IMR-90 (cell line): Measurements from ENCODE around the gene FAM124A. TPM values are rescaled to one million over a fixed set of nuclear protein-coding genes. Genes with fewer than 3 reads are reported as not detected.

Source experiments
- ATAC-seq: fragments of 200-7000 bp; cut with Tn5 transposase; 2 replicates; pipeline ENCODE4 v1.9.1; 2020; ENCODE audit warnings: low read depth, mild to moderate bottlenecking, moderate library complexity
- BruUV-seq: library from RNA; stranded (reverse); fragments of 400-500 nt; replicated peaks from 2 replicates; lab custom pipeline; 2021; lab: Mats Ljungman, UMichigan
- CTCF ChIA-PET: fragments of 300-600 bp; formaldehyde crosslinking; extraction: SDS; loops from one replicate; lab custom pipeline; 2021; ENCODE audit warnings: antibody characterized with exemption; lab: Yijun Ruan, JAX
- POLR2A ChIA-PET: fragments of 300-600 bp; sonication (Branson Sonifier 250); formaldehyde crosslinking; loops from one replicate; lab custom pipeline; 2022; ENCODE audit warnings: antibody characterized with exemption; ENCODE audit not compliant: unreplicated experiment; lab: Charles Lee
- DNase-seq: peaks from one replicate; pipeline ENCODE4 v3.0.0; 2013
- H2AFZ ChIP-seq: replicated peaks from 2 replicates; pipeline ENCODE3; 2013; ENCODE audit warnings: low read length, mild to moderate bottlenecking; ENCODE audit not compliant: poor library complexity
- H2AK5ac ChIP-seq: 2 replicates; pipeline ENCODE4 v1.6.1; 2013; ENCODE audit warnings: low read depth, low read length, inconsistent platforms
- H2AK9ac ChIP-seq: replicated peaks from 2 replicates; pipeline ENCODE3; 2013; ENCODE audit warnings: mild to moderate bottlenecking, low read depth, low read length, moderate library complexity; ENCODE audit not compliant: poor library complexity
- H2BK120ac ChIP-seq: 2 replicates; pipeline ENCODE4 v1.6.1; 2013; ENCODE audit warnings: low read depth, low read length, inconsistent platforms
- H2BK15ac ChIP-seq: 3 replicates; pipeline ENCODE4 v1.6.1; 2013; ENCODE audit warnings: low read depth, low read length, inconsistent platforms
- H2BK20ac ChIP-seq: 2 replicates; pipeline ENCODE4 v1.6.1; 2013; ENCODE audit warnings: low read depth, mild to moderate bottlenecking, inconsistent platforms, low read length, moderate library complexity
- H2BK5ac ChIP-seq: 2 replicates; pipeline ENCODE4 v1.6.1; 2013; ENCODE audit warnings: mild to moderate bottlenecking, low read depth, low read length, inconsistent platforms; ENCODE audit not compliant: poor library complexity, severe bottlenecking
- H3K14ac ChIP-seq: replicated peaks from 2 replicates; pipeline ENCODE4 v1.6.1; 2013; ENCODE audit warnings: low read depth, low read length, inconsistent platforms
- H3K18ac ChIP-seq: 2 replicates; pipeline ENCODE4 v1.6.1; 2013; ENCODE audit warnings: low read depth, low read length, control low read depth
- H3K23ac ChIP-seq: 2 replicates; pipeline ENCODE4 v1.6.1; 2013; ENCODE audit warnings: low read depth, low read length, inconsistent platforms
- H3K27ac ChIP-seq: 2 replicates; pipeline ENCODE4 v1.5.1; 2013; ENCODE audit warnings: mild to moderate bottlenecking, control low read depth, low read length; ENCODE audit not compliant: insufficient read depth
- H3K27me3 ChIP-seq: 2 replicates; pipeline ENCODE4 v1.6.1; 2013; ENCODE audit warnings: low read length; ENCODE audit not compliant: control insufficient read depth, insufficient read depth
- H3K36me3 ChIP-seq: 2 replicates; pipeline ENCODE4 v1.6.1; 2013; ENCODE audit warnings: low read length, mixed read lengths; ENCODE audit not compliant: control insufficient read depth, insufficient read depth
- H3K4ac ChIP-seq: 2 replicates; pipeline ENCODE4 v1.6.1; 2013; ENCODE audit warnings: low read depth, low read length, inconsistent platforms
- H3K4me1 ChIP-seq: 2 replicates; pipeline ENCODE4 v1.6.1; 2013; ENCODE audit warnings: low read length, mixed read lengths; ENCODE audit not compliant: control insufficient read depth, insufficient read depth
- H3K4me2 ChIP-seq: 2 replicates; pipeline ENCODE4 v1.6.1; 2013; ENCODE audit warnings: low read depth, mild to moderate bottlenecking, control low read depth, low read length, moderate library complexity
- H3K4me3 ChIP-seq: 2 replicates; pipeline ENCODE4 v1.5.1; 2013; ENCODE audit warnings: low read depth, mild to moderate bottlenecking, control low read depth, low read length, moderate library complexity; ENCODE audit not compliant: insufficient read depth
- H3K56ac ChIP-seq: 2 replicates; pipeline ENCODE4 v1.6.1; 2013; ENCODE audit warnings: low read length, inconsistent platforms; ENCODE audit not compliant: insufficient read depth; ENCODE audit errors: extremely low read depth
- H3K79me1 ChIP-seq, 2 experiments: 2 replicates each; pipeline ENCODE4 v1.6.1; 2013; ENCODE audit warnings: low read length in 2 of 2, inconsistent platforms in 1 of 2, low read depth in 1 of 2
- H3K9ac ChIP-seq: 2 replicates; pipeline ENCODE4 v1.6.1; 2013; ENCODE audit warnings: low read depth, low read length, control low read depth
- H3K9me1 ChIP-seq: 2 replicates; pipeline ENCODE4 v1.6.1; 2013; ENCODE audit warnings: low read length, inconsistent platforms; ENCODE audit not compliant: insufficient read depth
- H3K9me3 ChIP-seq: 2 replicates; pipeline ENCODE4 v1.6.1; 2013; ENCODE audit warnings: low read length; ENCODE audit not compliant: control insufficient read depth, insufficient read depth
- H4K20me1 ChIP-seq: 2 replicates; pipeline ENCODE4 v1.6.1; 2013; ENCODE audit warnings: low read length, inconsistent platforms; ENCODE audit not compliant: insufficient read depth
- H4K5ac ChIP-seq: 2 replicates; pipeline ENCODE4 v1.6.1; 2013; ENCODE audit warnings: mild to moderate bottlenecking, low read depth, low read length, control low read depth
- H4K8ac ChIP-seq, 2 experiments: 2 replicates each; pipeline ENCODE4 v1.6.1; 2013; ENCODE audit warnings: low read depth in 2 of 2, low read length in 2 of 2, control low read depth in 1 of 2, inconsistent platforms in 1 of 2
- H4K91ac ChIP-seq: 2 replicates; pipeline ENCODE4 v1.6.1; 2013; ENCODE audit warnings: low read depth, low read length, inconsistent platforms; ENCODE audit not compliant: insufficient read depth
- BHLHE40 ChIP-seq: fragments of 150-350 bp; IDR thresholded peaks from 2 replicates; pipeline ENCODE4 v1.6.1; 2016; ENCODE audit warnings: mild to moderate bottlenecking, low read depth, low read length
- FOS ChIP-seq: fragments of 150-350 bp; IDR thresholded peaks from 2 replicates; pipeline ENCODE4 v1.6.1; 2016; ENCODE audit warnings: low read depth, low read length
- MAFK ChIP-seq: IDR thresholded peaks from 2 replicates; pipeline ENCODE4 v1.6.1; 2012; ENCODE audit warnings: low read depth, low read length, improper control_type of control experiment
- MXI1 ChIP-seq: IDR thresholded peaks from 2 replicates; pipeline ENCODE4 v1.6.1; 2012; ENCODE audit warnings: low read depth, mild to moderate bottlenecking, low read length, moderate library complexity, borderline replicate concordance
- NFE2L2 ChIP-seq: fragments of 150-350 bp; IDR thresholded peaks from 2 replicates; pipeline ENCODE4 v1.6.1; 2016; ENCODE audit warnings: low read depth, mild to moderate bottlenecking, low read length
- POLR2A ChIP-seq: IDR thresholded peaks from 2 replicates; pipeline ENCODE4 v1.6.1; 2012; ENCODE audit warnings: mild to moderate bottlenecking, low read depth, low read length
- RAD21 ChIP-seq: IDR thresholded peaks from 2 replicates; pipeline ENCODE4 v1.6.1; 2012; ENCODE audit warnings: low read length, improper control_type of control experiment
- RCOR1 ChIP-seq: IDR thresholded peaks from 2 replicates; pipeline ENCODE4 v1.6.1; 2012; ENCODE audit warnings: mild to moderate bottlenecking, low read length, improper control_type of control experiment; ENCODE audit not compliant: insufficient replicate concordance
- RFX5 ChIP-seq: IDR thresholded peaks from 2 replicates; pipeline ENCODE4 v1.8.0; 2012; ENCODE audit warnings: low read depth, mild to moderate bottlenecking, low read length, moderate library complexity
- SMC3 ChIP-seq: fragments of 150-350 bp; IDR thresholded peaks from 2 replicates; pipeline ENCODE4 v1.6.1; 2016; ENCODE audit warnings: low read depth, mild to moderate bottlenecking, antibody characterized with exemption, low read length, moderate library complexity
- WGBS, 2 experiments: methylation state at CpG; one replicate each; pipeline versions ENCODE4 v1.1.5 to v1.1.7; 2013; ENCODE audit warnings: missing lambda C conversion rate in 2 of 2; ENCODE audit not compliant: insufficient read length in 1 of 2; ENCODE audit errors: extremely low coverage in 2 of 2; 5-methylcytosine and 5-hydroxymethylcytosine counted together
- dilution Hi-C: fragments of 300-500 bp; cut with HindIII; formaldehyde crosslinking; loops from one replicate; pipeline ENCODE4 v1.14.3; 2018; ENCODE audit warnings: low sequenced_read_pairs; ENCODE audit not compliant: unreplicated experiment
- in situ Hi-C: fragments of 300-500 bp; cut with MboI; formaldehyde crosslinking; loops from 3 replicates; pipeline ENCODE4 v1.14.3; 2019; ENCODE audit warnings: low sequenced_read_pairs, inconsistent platforms, mixed read lengths
- intact Hi-C: fragments of 100-400 bp; cut with micrococcal nuclease; formaldehyde crosslinking; loops from 2 replicates; pipeline ENCODE4 v1.10.0; 2022
- polyA plus RNA-seq, 3 experiments: library from polyadenylated mRNA; depleted of rRNA; stranded (reverse); fragments of >200 nt; gene quantifications; 2 replicates each; pipeline ENCODE4 v1.2.3, GENCODE V29; 2012; ENCODE audit warnings: low replicate concordance in 1 of 3
- total RNA-seq: library from RNA; depleted of rRNA; stranded (reverse); fragments of >200 nt; gene quantifications from 2 replicates; pipeline ENCODE4 v1.2.3, GENCODE V29; 2012
- TF ChIP-seq, protein P1 (sequence below): fragments of 150-350 bp; IDR thresholded peaks from 2 replicates; pipeline ENCODE4 v1.6.1; 2016; ENCODE audit warnings: low read depth, mild to moderate bottlenecking, low read length, moderate library complexity, borderline replicate concordance
- TF ChIP-seq, protein P2 (sequence below): fragments of 150-350 bp; IDR thresholded peaks from 2 replicates; pipeline ENCODE4 v1.6.1; 2017; ENCODE audit warnings: mild to moderate bottlenecking, antibody characterized with exemption, low read length, low read depth

Gene FAM124A
- total and polyA plus RNA-seq, 2 of the 4 experiments (the other 2 are of a cell fraction), result 0.03 TPM; not detected in 1

DNA sequence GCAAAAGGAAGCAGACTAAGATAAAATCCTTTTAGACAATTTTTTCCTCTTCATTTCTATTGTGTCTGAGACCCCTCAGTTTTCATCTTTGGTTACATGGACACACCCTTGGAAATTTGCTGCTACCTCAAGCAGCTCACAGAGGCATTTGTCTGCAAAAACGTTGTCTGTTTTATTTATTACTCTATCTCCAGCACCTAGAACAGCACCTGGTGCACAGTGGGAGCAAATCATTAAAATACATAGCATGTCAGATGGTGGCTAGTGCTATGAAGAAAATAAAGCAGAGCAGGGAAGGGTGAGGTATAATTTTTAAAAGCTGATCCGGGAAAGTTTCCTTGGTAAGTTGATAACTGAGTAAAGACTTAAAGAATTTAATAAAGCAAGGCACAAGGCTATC, 14.3 kb upstream of the FAM124A start:
- ATAC-seq, result no peak
- no peaks in the 10 kb centered on the region for H4K20me1 ChIP-seq
- H4K91ac ChIP-seq, result no peak overlapping the region
- WGBS, 2 experiments, result no CpG with 5 or more reads among the region's 2 CpGs
- no peak overlapping the region for H3K23ac ChIP-seq
- no peak overlapping the region for H3K4ac ChIP-seq
- in situ Hi-C loops, result no loop called here
- no peak overlapping the region for H4K5ac ChIP-seq
- ChIA-PET CTCF (no interaction called here), POLR2A (no interaction called here)
- intact Hi-C loops, result no loop called here
- H3K9me1 ChIP-seq, result no peaks in the 10 kb centered on the region
- no peak overlapping the region for H3K27ac ChIP-seq
- H2AK5ac ChIP-seq, result no peak overlapping the region
- no peak overlapping the region for H3K56ac ChIP-seq
- H2BK20ac ChIP-seq, result no peak overlapping the region
- no peak for DNase-seq
- no TSS peak for BruUV-seq
- H2BK5ac ChIP-seq, result no peak overlapping the region
- no peak overlapping the region for H4K8ac ChIP-seq
- dilution Hi-C loops, result no loop called here
- no peak overlapping the region for H2AFZ ChIP-seq
- no peak for TF ChIP-seq FOS
- TF ChIP-seq RAD21, result no peak
- TF ChIP-seq, protein P1, sequence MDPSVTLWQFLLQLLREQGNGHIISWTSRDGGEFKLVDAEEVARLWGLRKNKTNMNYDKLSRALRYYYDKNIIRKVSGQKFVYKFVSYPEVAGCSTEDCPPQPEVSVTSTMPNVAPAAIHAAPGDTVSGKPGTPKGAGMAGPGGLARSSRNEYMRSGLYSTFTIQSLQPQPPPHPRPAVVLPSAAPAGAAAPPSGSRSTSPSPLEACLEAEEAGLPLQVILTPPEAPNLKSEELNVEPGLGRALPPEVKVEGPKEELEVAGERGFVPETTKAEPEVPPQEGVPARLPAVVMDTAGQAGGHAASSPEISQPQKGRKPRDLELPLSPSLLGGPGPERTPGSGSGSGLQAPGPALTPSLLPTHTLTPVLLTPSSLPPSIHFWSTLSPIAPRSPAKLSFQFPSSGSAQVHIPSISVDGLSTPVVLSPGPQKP, result no peak
- TF ChIP-seq SMC3, result no peak
- TF ChIP-seq RFX5, result no peak
- TF ChIP-seq POLR2A, result no peak
- TF ChIP-seq NFE2L2, result no peak
- TF ChIP-seq, protein P2, sequence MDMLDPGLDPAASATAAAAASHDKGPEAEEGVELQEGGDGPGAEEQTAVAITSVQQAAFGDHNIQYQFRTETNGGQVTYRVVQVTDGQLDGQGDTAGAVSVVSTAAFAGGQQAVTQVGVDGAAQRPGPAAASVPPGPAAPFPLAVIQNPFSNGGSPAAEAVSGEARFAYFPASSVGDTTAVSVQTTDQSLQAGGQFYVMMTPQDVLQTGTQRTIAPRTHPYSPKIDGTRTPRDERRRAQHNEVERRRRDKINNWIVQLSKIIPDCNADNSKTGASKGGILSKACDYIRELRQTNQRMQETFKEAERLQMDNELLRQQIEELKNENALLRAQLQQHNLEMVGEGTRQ, result no peak
- TF ChIP-seq BHLHE40, result no peak
- TF ChIP-seq MXI1, result no peak
- TF ChIP-seq MAFK, result no peak
- TF ChIP-seq RCOR1, result no peak
- no peak overlapping the region for H2AK9ac ChIP-seq
- no peaks in the 10 kb centered on the region for H3K36me3 ChIP-seq
- no peak overlapping the region for H3K4me3 ChIP-seq
- H3K14ac ChIP-seq, result no peak overlapping the region
- H3K4me2 ChIP-seq, result no peak overlapping the region
- no peak overlapping the region for H3K18ac ChIP-seq
- no peaks in the 10 kb centered on the region for H3K4me1 ChIP-seq
- H2BK15ac ChIP-seq, result no peak overlapping the region
- no peaks in the 10 kb centered on the region for H3K79me1 ChIP-seq
- no peak overlapping the region for H2BK120ac ChIP-seq
- H3K27me3 ChIP-seq, result peaks cover 18% of the 10 kb centered on the region
- no peaks in the 10 kb centered on the region for H3K9me3 ChIP-seq
- no peak overlapping the region for H3K9ac ChIP-seq
